ENCODE data around the gene VWA7.

DNA sequence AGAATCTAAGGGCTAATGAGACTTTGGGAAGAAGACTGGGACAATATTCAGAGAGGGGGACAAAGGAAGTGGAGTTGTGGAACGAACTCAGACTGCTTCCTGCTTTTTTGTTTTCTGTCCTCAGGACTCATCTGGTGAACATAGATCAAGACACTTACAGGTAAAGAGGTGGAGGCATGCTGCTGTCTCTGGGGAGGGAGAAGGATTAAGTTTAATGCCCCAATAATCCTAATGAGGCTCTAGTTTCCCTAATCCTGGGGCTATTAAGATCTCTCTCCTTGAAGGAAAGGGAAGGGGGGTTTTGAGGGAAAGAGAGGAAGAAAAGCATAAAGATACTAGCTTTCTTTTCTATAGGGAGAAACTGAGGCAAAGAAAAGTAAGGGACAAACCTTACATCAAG is 32.7 kb downstream of the VWA7 start:
- TF ChIP-seq YY1 (IDR thresholded peaks at IDR 0.05; ENCODE audit: insufficient read depth, insufficient read length) = no peak
- TF ChIP-seq ZNF274 (IDR thresholded peaks at IDR 0.05; ENCODE audit: low read depth, low read length) = no peak
